HEK293 (cell line): ENCODE results near the gene KLF7.
A peak's percentile ranks its signal among the peaks of the same experiment; 100 is the strongest.

Experiments
- CTCF ChIA-PET: fragments of 350-600 bp; formaldehyde crosslinking; extraction: SDS; loops from one replicate; lab custom pipeline; 2021; ENCODE audit warnings: antibody characterized with exemption; lab: Yijun Ruan, JAX
- POLR2A ChIA-PET: fragments of 300-600 bp; formaldehyde crosslinking; extraction: SDS; loops from one replicate; lab custom pipeline; 2020; ENCODE audit warnings: antibody characterized with exemption, inconsistent platforms; lab: Yijun Ruan, JAX
- H3K27ac ChIP-seq: fragments of 200-500 bp; sonication (Bioruptor generic); 2 replicates; pipeline ENCODE4 v1.5.1; 2014; ENCODE audit warnings: low read depth, low read length, control low read depth, inconsistent platforms; ENCODE audit errors: extremely low read depth
- H3K36me3 ChIP-seq, 2 experiments: fragments of 200-500 bp in 1 of 2; sonication (Bioruptor generic) in 1 of 2; 1 replicate in 1 of 2; 2 replicates in 1 of 2; pipeline ENCODE4 v1.5.1; 2014 to 2017; ENCODE audit warnings: inconsistent platforms in 2 of 2, low read length in 2 of 2; ENCODE audit not compliant: control insufficient read depth in 2 of 2, insufficient read depth in 1 of 2
- H3K4me1 ChIP-seq: fragments of 200-500 bp; sonication (Bioruptor generic); 2 replicates; pipeline ENCODE4 v1.5.1; 2014; ENCODE audit warnings: mild to moderate bottlenecking, low read length, inconsistent platforms; ENCODE audit not compliant: control insufficient read depth, insufficient read depth
- H3K4me3 ChIP-seq: 2 replicates; pipeline ENCODE4 v1.5.1; 2011; ENCODE audit warnings: low read depth, mild to moderate bottlenecking, control low read depth, low read length, moderate library complexity
- H3K9me3 ChIP-seq: fragments of 200-500 bp; sonication (Bioruptor generic); 2 replicates; pipeline ENCODE4 v1.5.1; 2014; ENCODE audit warnings: low read depth, low read length, inconsistent platforms; ENCODE audit not compliant: control insufficient read depth, insufficient read depth
- GFI1B ChIP-seq: fragments of 450-650 bp; formaldehyde crosslinking; IDR thresholded peaks from 2 replicates; pipeline ENCODE4 v1.5.1; 2016; ENCODE audit warnings: missing biosample characterization, missing genetic modification characterization
- OSR2 ChIP-seq: fragments of 450-650 bp; formaldehyde crosslinking; IDR thresholded peaks from 2 replicates; pipeline ENCODE4 v1.5.1; 2016; ENCODE audit warnings: missing biosample characterization, missing genetic modification characterization
- PRDM6 ChIP-seq: fragments of 450-650 bp; formaldehyde crosslinking; IDR thresholded peaks from 2 replicates; pipeline ENCODE4 v1.5.1; 2017; ENCODE audit warnings: missing biosample characterization, missing genetic modification characterization
- SALL2 ChIP-seq: fragments of 450-650 bp; formaldehyde crosslinking; IDR thresholded peaks from 2 replicates; pipeline ENCODE4 v1.5.0; 2017; ENCODE audit warnings: missing biosample characterization, mild to moderate bottlenecking, missing genetic modification characterization, borderline replicate concordance
- SCRT2 ChIP-seq: fragments of 450-650 bp; formaldehyde crosslinking; IDR thresholded peaks from 2 replicates; pipeline ENCODE4 v1.5.1; 2016; ENCODE audit warnings: missing biosample characterization, missing genetic modification characterization
- WT1 ChIP-seq: fragments of 450-650 bp; formaldehyde crosslinking; IDR thresholded peaks from 2 replicates; pipeline ENCODE4 v1.5.1; 2016; ENCODE audit warnings: missing biosample characterization, missing genetic modification characterization
- ZBTB21 ChIP-seq: fragments of 450-650 bp; formaldehyde crosslinking; IDR thresholded peaks from 2 replicates; pipeline ENCODE4 v1.5.1; 2017; ENCODE audit warnings: missing biosample characterization, missing genetic modification characterization
- ZFP69B ChIP-seq: fragments of 450-650 bp; formaldehyde crosslinking; IDR thresholded peaks from 2 replicates; pipeline ENCODE4 v1.5.1; 2016; ENCODE audit warnings: missing biosample characterization, missing genetic modification characterization
- ZIC2 ChIP-seq: fragments of 450-650 bp; formaldehyde crosslinking; IDR thresholded peaks from 2 replicates; pipeline ENCODE4 v1.5.1; 2016; ENCODE audit warnings: missing biosample characterization, missing genetic modification characterization
- ZNF112 ChIP-seq: fragments of 450-650 bp; formaldehyde crosslinking; IDR thresholded peaks from 2 replicates; pipeline ENCODE4 v1.5.0; 2017; ENCODE audit warnings: missing biosample characterization, missing genetic modification characterization
- ZNF121 ChIP-seq: fragments of 450-650 bp; formaldehyde crosslinking; IDR thresholded peaks from 2 replicates; pipeline ENCODE4 v1.5.1; 2016; ENCODE audit warnings: missing biosample characterization, missing genetic modification characterization
- ZNF132 ChIP-seq: fragments of 450-650 bp; formaldehyde crosslinking; IDR thresholded peaks from 2 replicates; pipeline ENCODE4 v1.5.1; 2017; ENCODE audit warnings: missing biosample characterization, missing genetic modification characterization, borderline replicate concordance
- ZNF174 ChIP-seq: fragments of 450-650 bp; formaldehyde crosslinking; IDR thresholded peaks from 2 replicates; pipeline ENCODE4 v1.5.0; 2017; ENCODE audit warnings: missing biosample characterization, mild to moderate bottlenecking, missing genetic modification characterization
- ZNF184 ChIP-seq: fragments of 450-650 bp; IDR thresholded peaks from 2 replicates; pipeline ENCODE4 v1.5.1; 2018; ENCODE audit warnings: missing biosample characterization, mild to moderate bottlenecking, missing genetic modification characterization
- ZNF324 ChIP-seq: fragments of 450-650 bp; formaldehyde crosslinking; IDR thresholded peaks from 2 replicates; pipeline ENCODE4 v1.5.1; 2016; ENCODE audit warnings: missing biosample characterization, missing genetic modification characterization
- ZNF335 ChIP-seq: fragments of 450-650 bp; formaldehyde crosslinking; conservative IDR thresholded peaks from 2 replicates; pipeline ENCODE4 v1.5.1; 2016; ENCODE audit warnings: missing biosample characterization, missing genetic modification characterization
- ZNF362 ChIP-seq: fragments of 450-650 bp; formaldehyde crosslinking; IDR thresholded peaks from 2 replicates; pipeline ENCODE4 v1.5.1; 2016; ENCODE audit warnings: missing biosample characterization, missing genetic modification characterization
- ZNF423 ChIP-seq: fragments of 450-650 bp; formaldehyde crosslinking; IDR thresholded peaks from 2 replicates; pipeline ENCODE4 v1.5.1; 2016; ENCODE audit warnings: missing biosample characterization, missing genetic modification characterization
- ZNF558 ChIP-seq: fragments of 450-650 bp; formaldehyde crosslinking; IDR thresholded peaks from 2 replicates; pipeline ENCODE4 v1.5.1; 2016; ENCODE audit warnings: missing biosample characterization, missing genetic modification characterization
- ZNF571 ChIP-seq: fragments of 450-650 bp; formaldehyde crosslinking; IDR thresholded peaks from 2 replicates; pipeline ENCODE4 v1.5.0; 2017; ENCODE audit warnings: missing biosample characterization, missing genetic modification characterization
- ZNF585B ChIP-seq: fragments of 450-650 bp; formaldehyde crosslinking; IDR thresholded peaks from 2 replicates; pipeline ENCODE4 v1.5.1; 2016; ENCODE audit warnings: missing biosample characterization, missing genetic modification characterization
- ZNF624 ChIP-seq: fragments of 450-650 bp; formaldehyde crosslinking; IDR thresholded peaks from 2 replicates; pipeline ENCODE4 v1.5.1; 2017; ENCODE audit warnings: missing biosample characterization, missing genetic modification characterization
- ZNF626 ChIP-seq: fragments of 450-650 bp; sonication (Bioruptor Pico); formaldehyde crosslinking; IDR thresholded peaks from 2 replicates; pipeline ENCODE4 v1.5.1; 2018; ENCODE audit warnings: missing biosample characterization, missing genetic modification characterization, inconsistent platforms
- ZNF670 ChIP-seq: fragments of 450-650 bp; formaldehyde crosslinking; IDR thresholded peaks from 2 replicates; pipeline ENCODE4 v1.5.1; 2016; ENCODE audit warnings: missing biosample characterization, missing genetic modification characterization, low read depth
- ZNF704 ChIP-seq: fragments of 450-650 bp; formaldehyde crosslinking; IDR thresholded peaks from 2 replicates; pipeline ENCODE4 v1.5.1; 2016; ENCODE audit warnings: missing biosample characterization, missing genetic modification characterization
- ZNF830 ChIP-seq: fragments of 450-650 bp; IDR thresholded peaks from 2 replicates; pipeline ENCODE4 v1.5.0; 2018; ENCODE audit warnings: missing biosample characterization, missing genetic modification characterization, low read depth, mild to moderate bottlenecking, moderate library complexity
- ZNF837 ChIP-seq: fragments of 450-650 bp; formaldehyde crosslinking; IDR thresholded peaks from 2 replicates; pipeline ENCODE4 v1.5.1; 2016; ENCODE audit warnings: missing biosample characterization, missing genetic modification characterization

The KLF7 gene

GRCh38 chr2:207123776-207124391 is 41.9 kb downstream of the KLF7 start (continued):
- TF ChIP-seq ZNF704 (tag by site-specific recombination) (no peak), ZFP69B (tag by site-specific recombination) (no peak), ZNF571 (no peak), SALL2 (tag by site-specific recombination) (no peak), ZNF558 (tag by site-specific recombination) (no peak), ZNF585B (tag by site-specific recombination) (no peak), ZNF830 (tag by site-specific recombination) (no peak), WT1 (tag by site-specific recombination) (no peak)

GRCh38 chr2:207123335-207123744 is 42.4 kb downstream of the KLF7 start:
- peaks cover 14% of the 10 kb centered on the region for H3K4me1 ChIP-seq
- H3K9me3 ChIP-seq: no peaks in the 10 kb centered on the region
- ChIA-PET POLR2A (interaction anchor here (0.7 to 0.9 kb wide), 2 partner anchors 41 to 253 kb away, joined by 6 to 8 read pairs; no protein-coding TSS in a partner anchor), CTCF (interaction anchor here (0.9 kb wide), 1 partner anchor 33 kb away, joined by 3 read pairs; no protein-coding TSS in a partner anchor)
- H3K27ac ChIP-seq: no peak overlapping the region
- H3K36me3 ChIP-seq: peaks cover 0 to 3% of the 10 kb centered on the region in 2 experiments; a peak in 1 of 3 replicates
- H3K4me3 ChIP-seq: no peak overlapping the region
- TF ChIP-seq ZNF670 (tag by site-specific recombination): no peak
- no peak for TF ChIP-seq ZNF626 (tag by site-specific recombination)
- TF ChIP-seq ZIC2 (tag by site-specific recombination): 0 out of 2 replicates have a peak, but pooled peaks have one; percentile 9
- TF ChIP-seq SCRT2 (tag by site-specific recombination): peak; percentile 88
- TF ChIP-seq, all 188 proteins: peak for 2

GRCh38 chr2:207122651-207123334 is 43.0 kb downstream of the KLF7 start:
- no peaks in the 10 kb centered on the region for H3K9me3 ChIP-seq
- H3K4me1 ChIP-seq: peaks cover 14% of the 10 kb centered on the region
- POLR2A ChIA-PET: interaction anchor here (0.7 to 0.9 kb wide), 2 partner anchors 41 to 252 kb away, joined by 6 to 8 read pairs; no protein-coding TSS in a partner anchor
- H3K27ac ChIP-seq: no peak overlapping the region
- TF ChIP-seq ZNF362 (tag by site-specific recombination): no peak
- no peak for TF ChIP-seq ZNF837 (tag by site-specific recombination)
- TF ChIP-seq OSR2 (tag by site-specific recombination): no peak
- no peak for TF ChIP-seq ZNF112 (tag by site-specific recombination)
- TF ChIP-seq ZNF174 (tag by site-specific recombination): no peak
- no peak for TF ChIP-seq ZNF121 (tag by site-specific recombination)
- TF ChIP-seq GFI1B (tag by site-specific recombination): no peak
- no peak for TF ChIP-seq ZNF324 (tag by site-specific recombination)
- TF ChIP-seq ZIC2 (tag by site-specific recombination): no peak
- no peak for TF ChIP-seq ZNF423 (tag by site-specific recombination)
- TF ChIP-seq ZNF624 (tag by site-specific recombination): no peak
- TF ChIP-seq ZNF335 (tag by site-specific recombination): no peak
- TF ChIP-seq ZNF184 (tag by site-specific recombination): no peak
- no peak for TF ChIP-seq ZNF132 (tag by site-specific recombination)
- TF ChIP-seq PRDM6: no peak
- TF ChIP-seq ZBTB21 (tag by site-specific recombination): no peak
- CTCF ChIA-PET: interaction anchor here (0.9 kb wide), 1 partner anchor 33 kb away, joined by 3 read pairs; no protein-coding TSS in a partner anchor
- H3K4me3 ChIP-seq: no peak overlapping the region
- H3K36me3 ChIP-seq: peaks cover 0 to 3% of the 10 kb centered on the region in 2 experiments; a peak in 1 of 3 replicates
